ENCODE measurements around the gene AXIN1.
"Not testable (repeated sequence)": the region's sequence is repeated elsewhere in the genome, so short reads cannot be mapped to it uniquely, and the experiment has no call there.

Gene AXIN1

DNA sequence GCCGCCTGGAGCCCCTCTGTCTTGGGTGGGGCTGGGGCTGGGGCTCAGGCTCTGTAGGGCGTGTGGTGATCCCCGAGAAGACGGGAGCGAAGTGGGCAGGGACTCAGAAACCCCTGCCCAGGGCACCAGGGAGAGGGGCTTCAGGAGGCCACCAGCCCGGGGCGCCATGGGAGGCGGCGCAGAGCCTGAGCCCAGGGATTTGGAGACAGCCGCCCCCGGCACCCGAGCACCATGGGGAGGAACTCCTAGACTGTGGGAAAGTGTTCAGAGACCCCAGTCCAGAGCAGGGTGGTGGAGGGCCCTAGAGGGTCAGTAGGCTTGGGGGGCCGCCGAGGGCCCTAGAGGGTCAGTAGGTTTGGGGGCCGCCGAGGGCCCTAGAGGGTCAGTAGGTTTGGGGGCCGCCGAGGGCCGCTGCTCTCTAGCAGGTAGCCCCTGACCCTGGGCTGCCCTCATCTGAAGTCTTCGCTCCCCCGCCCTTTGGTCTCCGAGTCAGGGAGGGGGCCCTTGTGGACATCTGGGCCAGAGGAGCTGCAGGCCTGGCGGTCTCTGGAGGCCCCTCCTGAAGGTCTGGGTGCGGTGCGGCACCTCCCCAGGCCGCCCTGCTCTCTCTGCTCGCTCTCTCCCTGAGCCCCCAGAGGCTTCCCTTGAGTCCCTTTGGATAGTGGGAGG is 71.4 kb downstream of the AXIN1 start:
- no peak for DNase-seq

DNA sequence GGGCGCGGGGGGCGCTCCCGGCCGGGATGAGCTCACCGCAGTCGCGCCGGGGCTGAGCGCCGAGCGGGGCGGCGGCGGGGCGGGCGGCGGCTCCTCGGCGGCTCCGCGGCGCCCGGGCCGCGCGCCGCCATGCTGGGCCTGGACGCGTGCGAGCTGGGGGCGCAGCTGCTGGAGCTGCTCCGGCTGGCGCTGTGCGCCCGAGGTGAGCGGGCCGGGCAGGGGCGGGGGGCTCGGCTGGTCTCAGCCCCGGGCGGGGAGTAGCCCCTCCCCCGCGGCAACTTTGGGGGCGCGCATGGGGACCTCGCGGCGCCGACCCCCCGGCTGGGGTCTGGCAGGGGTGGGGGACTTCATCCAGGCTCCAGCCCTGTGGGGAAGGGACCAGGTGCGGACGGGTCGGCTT is 72.0 kb downstream of the AXIN1 start, which contains the start of gene ARHGDIG:
Gene ARHGDIG, plus strand, starts transcription at position 40 of the 400 bp plus-strand sequence. Its CDS starts 90 bp downstream, at position 130.
- DNase-seq: no peak

DNA sequence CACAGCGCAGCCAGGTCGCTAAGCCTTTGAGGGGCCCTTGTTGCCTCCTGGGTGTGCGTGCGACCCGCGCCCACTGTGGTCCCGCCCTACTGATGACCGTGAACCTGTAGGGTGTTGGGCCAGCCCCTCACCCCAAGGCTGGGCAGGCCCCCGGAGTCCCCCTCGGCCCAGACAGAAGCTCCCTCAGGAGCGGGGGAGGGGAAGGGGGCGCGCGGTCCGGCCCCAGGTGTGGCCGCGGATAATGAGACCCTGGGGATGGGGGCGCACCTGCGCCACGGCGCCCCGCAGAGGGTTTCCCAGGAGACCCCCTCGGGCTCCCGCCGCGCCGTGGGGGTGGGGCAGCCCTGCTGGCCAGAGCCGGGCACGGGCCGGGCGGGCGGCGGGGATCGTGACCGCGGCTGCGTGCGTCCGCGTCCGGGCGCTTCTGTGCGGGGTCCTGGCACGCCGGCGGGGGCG is 72.5 kb downstream of the AXIN1 start:
- no peak for DNase-seq

DNA sequence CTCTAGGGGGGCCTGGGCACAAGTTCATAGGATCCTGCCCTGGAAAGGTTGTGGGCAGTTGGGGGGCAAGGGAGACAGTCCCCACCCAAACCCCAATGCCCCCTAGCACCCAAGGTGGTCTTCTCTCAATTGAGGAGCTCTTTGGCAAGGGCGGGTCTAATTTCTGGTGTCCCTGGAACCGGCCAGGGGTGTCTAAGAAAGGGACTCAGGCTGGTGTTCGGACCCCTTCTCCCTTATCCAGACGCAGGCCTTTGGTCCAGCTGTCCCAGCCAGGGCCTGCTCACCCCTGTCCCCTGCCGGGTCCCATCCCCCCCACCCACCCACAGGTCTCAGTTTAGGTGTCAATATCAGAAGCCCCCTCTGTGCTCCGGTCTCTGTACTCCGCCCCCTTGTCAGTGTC is 73.0 kb downstream of the AXIN1 start:
- DNase-seq: no peak

DNA sequence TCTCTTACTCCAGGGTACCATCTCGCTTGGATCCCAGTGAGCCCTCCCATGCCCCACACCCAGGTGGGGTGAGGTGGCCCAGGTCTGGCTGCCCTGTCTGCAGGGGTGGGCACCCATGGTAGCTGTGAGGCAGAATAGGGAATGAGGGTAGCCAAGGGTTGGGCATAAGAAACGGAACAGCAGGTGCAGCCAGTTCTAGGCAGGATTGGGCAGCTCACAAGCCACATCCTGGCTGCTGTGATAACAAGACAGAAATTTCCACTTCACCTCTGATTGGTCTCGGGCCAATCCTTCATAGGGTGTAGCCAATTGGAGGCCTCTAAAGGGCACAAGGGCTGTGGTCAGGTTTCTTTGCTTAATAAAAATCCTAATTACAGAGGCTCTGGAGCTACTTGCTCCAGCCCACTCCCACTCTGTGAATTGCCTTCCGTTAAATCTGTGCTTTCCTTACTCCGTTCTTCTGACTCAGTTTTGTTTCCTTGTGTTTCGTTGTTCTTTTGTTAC is 73.6 kb downstream of the AXIN1 start:
- DNase-seq: peak; percentile 3

DNA sequence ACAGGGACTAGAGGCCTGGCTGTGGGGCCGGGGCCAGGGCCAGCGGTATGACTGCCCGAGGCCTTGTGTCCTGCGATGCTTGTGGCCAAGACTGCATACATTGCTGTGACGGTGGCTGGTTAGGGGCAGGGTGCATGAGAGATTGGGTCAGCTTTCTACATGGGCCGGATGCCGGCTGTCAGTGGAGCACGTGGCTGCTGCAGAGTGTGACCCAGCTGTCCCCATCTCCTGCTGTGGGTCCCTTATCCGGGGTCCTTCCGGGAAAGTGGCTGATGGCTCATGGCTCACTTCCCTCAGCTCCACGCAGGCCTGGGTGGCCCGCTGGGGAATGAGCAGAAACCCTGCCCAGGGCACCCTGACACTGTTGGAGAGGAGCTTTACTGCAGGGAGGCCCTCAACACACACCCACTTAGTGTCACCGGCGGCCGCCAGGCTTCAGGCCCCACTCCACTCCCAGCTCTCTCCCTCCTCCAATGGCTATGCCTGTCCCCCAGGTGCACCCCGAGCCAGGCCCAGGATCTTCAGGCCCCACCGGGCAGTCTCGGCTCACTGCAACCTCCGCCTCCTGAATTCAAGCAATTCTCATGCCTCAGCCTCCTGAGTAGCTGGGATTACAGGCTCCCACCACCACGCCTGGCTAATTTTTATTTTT is 76.0 kb downstream of the AXIN1 start:
- no peak for DNase-seq

DNA sequence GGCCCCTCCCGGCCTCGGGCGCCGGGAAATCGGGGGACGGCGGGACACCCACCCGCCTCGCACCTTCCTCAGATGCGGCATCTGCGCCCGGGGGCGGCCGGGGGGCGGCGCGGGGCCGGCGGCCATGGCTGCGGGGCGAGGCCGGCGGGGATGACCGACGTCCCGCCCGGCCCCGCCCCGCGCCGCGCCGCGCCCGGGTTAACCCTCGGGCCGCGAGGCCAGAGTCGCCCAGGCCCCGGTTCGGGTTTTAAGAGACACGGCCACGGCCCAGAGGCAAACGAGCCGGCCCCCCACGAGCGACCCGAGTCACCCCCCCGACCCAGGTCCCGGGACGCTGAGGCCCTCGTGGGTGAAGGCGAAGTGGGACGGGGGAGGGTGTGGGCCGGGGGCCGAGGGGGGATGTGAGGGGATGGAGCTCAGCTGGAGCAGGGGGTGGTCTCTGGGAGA is 76.7 kb downstream of the AXIN1 start, which contains the start of gene RGS11:
Gene RGS11, minus strand, starts transcription at position 159 of the 447 bp plus-strand sequence. Its CDS starts 33 bp downstream, at position 126.
- DNase-seq: no peak

DNA sequence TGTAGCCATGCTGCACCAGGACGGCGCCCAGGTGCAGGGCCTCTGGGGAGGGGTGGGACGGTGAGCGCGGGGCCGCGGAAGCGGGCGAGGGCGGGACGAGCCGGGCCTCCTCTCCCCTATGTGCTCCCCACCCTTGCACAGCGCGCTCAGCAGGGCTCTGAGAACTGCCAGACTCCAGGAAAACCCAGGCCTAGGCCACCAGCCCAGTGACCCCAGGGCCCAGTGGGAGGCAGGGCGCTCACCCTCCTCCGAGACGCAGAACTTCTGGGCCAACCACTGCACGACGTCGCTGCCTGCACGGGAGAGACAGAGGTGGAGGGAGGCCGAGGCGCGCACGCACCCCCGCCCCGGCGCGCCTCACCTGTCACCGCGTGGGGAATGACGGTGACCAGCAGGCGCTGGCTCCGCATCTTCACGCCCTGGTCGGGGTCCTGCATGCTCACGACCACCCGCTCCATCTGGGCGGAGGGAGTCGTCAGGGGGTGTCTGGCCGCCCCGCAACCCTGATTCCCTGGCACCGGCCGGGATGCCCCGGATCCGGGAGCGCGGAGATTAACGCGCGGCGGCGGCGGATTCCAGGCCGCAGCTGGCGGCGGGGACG is 77.4 kb downstream of the AXIN1 start:
- DNase-seq: no peak

DNA sequence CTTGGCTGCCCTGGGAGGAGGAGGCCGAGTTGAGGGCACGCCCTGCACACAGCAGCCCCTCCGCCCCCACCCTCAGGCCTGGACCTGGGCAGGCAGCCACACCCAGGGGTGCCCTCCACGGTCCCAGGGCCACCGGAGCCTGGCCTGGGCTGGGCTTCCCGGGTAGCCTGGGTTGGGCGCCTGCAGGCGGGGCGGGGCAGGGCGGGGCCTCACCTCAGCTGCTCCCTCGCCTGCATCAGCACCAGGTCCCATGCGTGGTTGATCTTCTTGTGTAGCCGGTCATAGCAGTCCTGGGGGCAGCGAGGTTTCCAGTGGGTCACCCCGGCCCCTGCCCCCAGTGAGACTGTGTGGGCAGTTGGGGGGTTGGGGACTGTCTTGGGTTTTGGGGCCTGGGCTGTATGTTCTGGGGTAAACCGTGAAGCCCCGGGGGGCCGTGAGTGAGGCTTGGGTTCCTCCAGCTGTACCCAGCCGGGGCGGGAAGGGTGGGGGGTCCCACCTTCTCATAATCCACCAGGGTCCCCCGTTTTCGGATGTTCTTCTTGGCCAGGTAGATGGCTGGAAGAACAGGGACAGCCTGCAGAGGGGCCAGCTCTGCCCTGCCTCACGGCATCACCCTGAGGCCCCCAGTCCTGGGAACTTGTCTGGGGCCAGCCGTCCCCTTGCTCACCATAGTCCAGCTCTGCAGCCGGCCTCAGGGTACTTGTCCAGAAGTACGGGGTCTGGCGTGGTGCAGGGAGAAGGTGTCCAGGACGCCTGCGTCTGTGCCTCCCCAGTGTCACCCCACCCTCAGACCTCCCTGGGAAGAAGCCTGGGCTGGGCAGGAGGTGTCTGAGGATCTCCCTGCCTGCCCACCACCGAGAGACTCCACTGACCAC is 78.7 kb downstream of the AXIN1 start:
- DNase-seq: no peak

DNA sequence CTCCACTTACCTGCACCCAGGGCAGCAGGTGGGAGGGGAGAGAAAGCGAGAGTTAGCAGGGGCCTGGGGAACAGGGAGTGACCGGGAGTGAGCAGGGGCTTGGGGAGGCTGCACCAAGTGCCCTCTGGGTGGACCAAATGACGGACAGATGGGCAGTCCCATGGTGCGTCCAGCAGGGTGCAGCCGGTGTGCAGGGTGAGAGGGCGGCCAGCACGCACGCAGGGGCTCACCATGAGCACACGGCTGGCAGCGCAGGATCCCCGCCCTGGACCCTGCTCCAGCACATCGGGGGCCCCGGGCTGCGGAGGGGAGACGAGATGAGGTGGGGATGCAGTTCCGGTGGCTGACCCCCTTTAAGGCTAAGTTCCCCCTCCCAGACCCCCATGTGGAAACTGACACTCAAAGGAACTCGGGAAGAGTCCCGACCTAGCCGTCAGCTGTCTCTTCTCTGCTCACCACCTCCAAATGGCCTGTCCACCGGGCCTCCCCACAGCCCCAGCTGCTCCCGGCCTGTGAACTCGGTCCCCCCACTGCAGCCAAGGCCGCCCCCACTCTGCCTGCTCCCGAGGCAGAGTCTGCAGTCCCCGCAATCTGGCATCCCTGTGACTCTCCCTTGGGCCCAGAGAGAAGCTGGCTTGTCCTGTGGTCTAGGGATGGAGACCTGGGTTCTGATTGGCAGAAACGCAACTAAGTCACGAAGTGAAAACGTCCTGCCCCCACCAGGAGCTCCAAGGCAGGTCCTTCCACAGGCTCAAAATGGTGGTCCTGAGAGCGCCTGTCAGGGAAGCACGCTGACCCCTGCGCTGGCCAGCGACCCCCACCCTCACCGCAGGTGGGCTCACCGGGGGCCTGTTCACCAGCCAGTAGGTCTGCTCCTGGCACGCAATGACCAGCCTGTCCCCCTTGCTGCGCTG is 79.6 kb downstream of the AXIN1 start:
- DNase-seq: no peak

DNA sequence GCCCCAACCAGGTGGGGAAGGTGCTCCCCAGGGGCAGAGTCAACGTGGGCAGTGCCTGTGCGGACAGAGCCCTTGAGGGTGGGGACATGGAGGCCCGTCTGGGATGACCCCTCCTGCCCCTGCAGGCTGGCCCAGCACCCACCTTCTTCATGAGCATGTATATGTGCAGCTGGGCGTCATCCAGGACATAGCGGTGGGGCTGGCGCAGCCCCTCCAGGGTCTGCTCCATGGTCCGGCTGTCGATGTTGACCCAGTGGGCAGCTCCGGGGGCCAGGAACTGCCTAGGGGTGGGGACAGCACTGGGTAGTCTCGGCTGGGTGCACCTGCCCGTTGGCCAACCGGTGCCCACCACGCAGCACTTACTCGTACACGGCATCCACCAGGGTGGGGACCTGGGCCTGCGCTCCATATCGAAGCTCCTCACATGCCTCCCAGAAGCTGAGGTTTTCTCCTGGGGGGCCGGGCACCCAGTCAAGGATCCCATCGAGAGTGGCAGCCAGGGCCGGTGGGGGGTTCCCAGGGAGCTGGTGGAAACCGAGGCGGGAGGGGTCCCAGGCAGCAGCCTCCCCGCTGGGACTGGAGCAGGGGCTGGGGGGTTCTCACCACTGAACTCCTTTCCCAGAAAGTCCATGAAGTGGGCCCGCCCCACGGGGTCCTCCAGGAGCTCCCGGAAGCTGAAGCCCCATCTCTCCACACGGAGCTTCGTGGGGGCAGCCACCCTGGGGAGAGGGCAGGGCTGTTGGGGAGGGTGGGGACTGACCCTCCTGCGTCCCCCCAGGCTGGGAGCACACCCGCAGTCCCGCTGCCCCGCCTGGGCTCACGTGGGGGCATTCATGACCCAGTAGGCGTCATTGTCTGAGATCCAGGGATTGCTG is 81.9 kb downstream of the AXIN1 start:
- DNase-seq: no peak

DNA sequence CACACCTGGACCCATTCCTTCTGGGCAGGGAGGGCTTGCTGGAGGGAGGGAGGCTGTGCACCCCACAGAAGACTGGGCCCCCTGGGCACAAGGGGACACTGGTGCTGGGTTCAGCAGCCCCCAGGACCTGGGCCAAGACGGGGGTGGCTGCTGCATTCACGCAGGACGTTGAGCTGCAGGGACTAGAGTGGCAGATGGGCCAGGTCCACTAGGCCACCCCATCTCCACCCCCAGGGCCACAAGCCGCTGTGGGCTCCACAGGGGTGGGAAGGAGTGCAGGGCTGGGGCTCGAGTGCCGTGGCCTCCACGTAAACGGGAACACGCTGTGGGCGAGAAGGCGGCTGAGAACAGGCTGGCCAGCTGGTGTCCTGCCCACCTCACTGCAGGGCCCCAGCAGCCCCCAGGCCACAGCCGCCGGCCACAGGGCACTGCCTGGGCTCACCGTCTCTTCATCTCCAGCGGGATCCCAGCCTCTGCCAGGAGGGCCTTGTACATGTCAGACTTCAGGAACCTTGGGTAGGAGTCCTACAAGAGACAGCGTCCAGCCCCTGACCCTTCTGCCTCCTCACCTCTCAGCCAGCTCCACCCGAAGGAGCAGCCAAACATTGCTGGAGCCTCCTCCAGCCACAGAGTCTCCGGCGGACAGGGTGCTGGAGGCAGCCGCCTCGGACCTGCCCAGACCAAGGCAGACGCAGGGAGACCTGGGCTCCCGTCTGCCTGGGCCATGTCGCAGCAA is 83.3 kb downstream of the AXIN1 start:
- DNase-seq: no peak

DNA sequence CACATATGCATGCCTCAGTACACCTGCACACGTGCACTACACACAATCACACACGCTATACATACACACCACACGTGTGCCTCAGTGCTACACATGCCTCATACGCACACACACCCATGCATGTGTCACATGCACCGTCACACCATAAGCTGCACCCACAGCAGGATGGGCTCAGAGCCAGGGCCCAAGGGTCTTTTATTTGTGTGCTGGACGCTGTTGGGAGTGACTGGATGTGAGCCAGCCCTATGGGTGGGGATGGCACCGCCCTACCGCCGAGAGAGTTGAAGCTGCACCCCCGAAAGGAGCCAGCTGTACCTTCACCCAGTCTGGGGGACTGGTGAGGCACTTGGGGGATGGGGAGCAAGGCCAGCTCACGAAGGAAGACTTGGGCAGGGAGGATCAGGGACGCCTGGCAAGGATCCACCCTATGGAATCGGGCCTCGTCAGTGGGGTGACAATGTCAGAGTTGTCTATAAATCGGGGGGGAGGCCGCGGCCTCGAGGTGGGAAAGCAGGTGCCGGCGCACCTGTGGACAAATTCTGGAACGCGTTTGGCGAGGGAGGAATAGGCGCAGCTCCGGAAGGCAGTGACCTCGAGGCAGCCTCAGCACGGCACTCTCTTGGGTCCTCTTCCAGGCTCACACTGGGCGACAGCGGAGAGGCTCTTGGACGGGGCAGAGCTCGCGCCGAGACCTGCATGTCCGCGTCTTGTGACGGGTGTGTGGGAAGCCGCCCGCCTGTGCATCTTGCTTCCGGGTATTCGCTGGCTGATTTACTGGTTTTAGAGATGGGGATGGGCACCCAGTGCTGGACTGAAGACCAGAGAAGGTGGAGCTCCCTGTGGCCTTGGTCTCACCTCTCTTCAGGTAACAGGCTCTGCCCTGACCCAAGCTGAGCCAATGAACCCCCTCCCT is 84.1 kb downstream of the AXIN1 start:
- no peak for DNase-seq

DNA sequence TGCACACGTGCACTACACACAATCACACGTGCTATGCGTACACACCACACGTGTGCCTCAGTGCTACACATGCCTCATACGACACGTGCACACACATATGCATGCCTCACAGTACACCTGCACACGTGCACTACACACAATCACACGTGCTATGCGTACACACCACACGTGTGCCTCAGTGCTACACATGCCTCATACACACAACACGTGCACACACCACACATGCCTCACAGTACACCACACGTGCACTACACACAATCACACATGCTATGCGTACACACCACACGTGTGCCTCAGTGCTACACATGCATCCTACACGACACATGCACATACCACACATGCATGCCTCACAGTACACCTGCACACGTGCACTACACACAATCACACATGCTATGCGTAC is 85.0 kb downstream of the AXIN1 start:
- not testable (repeated sequence) for DNase-seq

DNA sequence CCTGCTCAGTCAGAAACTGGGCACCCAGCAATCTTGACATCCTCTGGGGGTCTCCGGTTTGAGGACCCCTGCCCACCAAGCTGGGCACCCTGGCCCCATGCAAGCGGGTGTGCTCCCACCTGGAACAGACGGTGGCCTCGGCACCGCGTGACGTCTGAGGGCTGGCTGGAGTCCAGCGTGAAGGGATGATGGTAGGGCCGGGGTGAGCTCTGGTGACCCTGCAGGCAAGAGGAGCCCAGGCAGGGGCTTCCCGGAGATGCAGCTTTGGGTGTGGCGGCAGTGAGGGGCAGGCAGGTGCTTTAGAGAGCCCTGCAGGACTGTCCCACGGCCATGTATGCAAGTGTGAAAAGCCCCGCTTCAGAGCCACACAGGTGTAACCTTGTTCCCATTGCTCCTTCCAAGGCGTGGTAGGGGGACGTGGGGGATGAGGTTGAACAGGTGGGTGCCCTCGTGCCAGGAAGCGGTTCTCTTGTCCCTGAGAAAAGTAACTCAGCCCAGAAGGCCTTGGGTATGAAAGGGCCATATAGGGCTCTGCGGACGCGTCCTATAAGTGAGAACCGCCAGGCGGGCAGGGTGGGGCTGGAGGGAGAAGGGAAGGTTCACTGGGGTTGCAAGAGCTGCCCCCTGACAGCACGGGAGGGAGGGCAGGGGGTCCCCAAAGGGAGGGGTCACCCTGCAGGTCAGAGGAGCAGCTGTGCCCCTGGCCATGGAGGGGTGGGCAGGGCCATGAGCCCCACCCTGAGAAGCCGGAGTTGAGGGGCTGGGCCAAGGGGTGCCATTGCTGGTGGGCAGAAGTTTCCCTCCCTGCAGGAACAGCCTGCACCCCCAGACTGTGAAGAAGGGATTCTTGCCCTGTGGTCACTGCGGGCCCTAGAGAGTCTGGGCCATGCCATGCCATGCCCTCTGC is 86.0 kb downstream of the AXIN1 start:
- no peak for DNase-seq

DNA sequence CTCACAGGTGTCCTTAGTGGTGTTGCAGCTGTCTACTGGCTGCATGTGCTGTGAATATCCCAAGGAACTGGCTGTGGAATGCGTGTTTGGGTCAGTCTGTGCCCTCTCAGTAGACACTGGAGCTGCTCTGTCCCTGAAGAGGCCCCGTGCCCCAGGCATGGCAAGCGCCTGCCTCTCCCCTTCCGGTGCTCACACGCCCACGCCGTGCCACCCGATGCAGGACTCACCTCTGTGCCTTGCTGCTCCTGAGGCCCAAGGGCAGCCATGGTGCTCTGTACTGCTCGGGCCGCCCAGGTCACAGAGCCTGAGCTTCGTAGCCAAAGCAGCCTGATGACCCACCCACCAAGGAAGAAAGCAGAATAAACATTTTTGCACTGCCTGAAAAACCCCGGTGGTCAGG is 86.8 kb downstream of the AXIN1 start:
- no peak for DNase-seq

DNA sequence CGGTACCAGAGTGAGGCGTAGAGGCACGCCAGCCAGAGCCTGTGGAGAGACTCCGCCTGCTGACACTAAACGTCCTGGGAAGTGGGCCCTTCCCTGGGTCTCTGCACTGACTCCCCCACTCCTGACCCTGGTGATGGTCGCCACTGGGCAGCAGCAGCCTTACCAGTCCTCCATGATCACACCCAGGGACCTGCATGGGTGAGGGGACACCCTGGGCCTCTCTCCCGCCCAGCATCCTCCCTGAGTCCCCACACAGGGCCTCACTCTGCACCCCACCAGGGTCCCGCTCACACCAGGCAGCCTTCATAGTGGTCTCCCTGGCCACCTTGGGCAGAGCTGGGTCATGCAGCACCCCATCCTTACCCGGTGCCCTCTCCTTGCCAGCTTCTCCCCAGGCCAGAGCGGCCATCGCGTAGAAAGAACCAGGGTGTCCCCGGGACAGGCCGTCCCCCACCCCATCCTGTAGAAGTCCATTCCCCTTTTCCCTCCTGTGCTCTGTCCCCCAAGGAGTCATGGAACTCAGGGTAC is 87.5 kb downstream of the AXIN1 start:
- no peak for DNase-seq
